Endothelial cell of umbilical vein (primary cell): ENCODE data around the gene TRAPPC5.

Source experiments
- CTCF ChIP-seq, 2 donors: IDR thresholded peaks; 1 replicate in 1 of 2; 2 replicates in 1 of 2; pipeline ENCODE4 v1.5.1; 2011; ENCODE audit warnings: low read length in 2 of 2, mild to moderate bottlenecking in 2 of 2, moderate library complexity in 2 of 2, control low read depth in 1 of 2, inconsistent platforms in 1 of 2, low read depth in 1 of 2; ENCODE audit not compliant: insufficient read depth in 1 of 2; ENCODE audit errors: extremely low read depth in 1 of 2
- EZH2 ChIP-seq: IDR thresholded peaks from 2 replicates; pipeline ENCODE4 v1.6.1; 2012; ENCODE audit warnings: borderline replicate concordance, low read depth, mild to moderate bottlenecking, moderate library complexity, low read length, inconsistent platforms; ENCODE audit not compliant: severe bottlenecking
- POLR2AphosphoS5 ChIP-seq: IDR thresholded peaks from 2 replicates; pipeline ENCODE4 v1.6.1; 2012; ENCODE audit warnings: low read depth, mild to moderate bottlenecking, control low read depth, low read length, moderate library complexity; ENCODE audit not compliant: insufficient read depth

GRCh38 chr19:7692417-7693088 lies 11.9 kb downstream of the TRAPPC5 start:
- TF ChIP-seq CTCF (IDR thresholded peaks at IDR 0.05; ENCODE audit: extremely low read depth in 1 of 2, insufficient read depth in 1 of 2, low read depth in 1 of 2, low read length in 2 of 2): no peak
- TF ChIP-seq EZH2: no peak
- no peak for TF ChIP-seq POLR2AphosphoS5
